Retina (tissue), 1 donor: ENCODE results near the gene CD247.

Experiments
- DNase-seq: peaks from one replicate; pipeline ENCODE4 v3.0.0-alpha.2; 2016

Gene CD247

GRCh38 chr1:167510244-167510643 lies 8.1 kb downstream of the CD247 start:
- no peak for DNase-seq

- no peak for DNase-seq
Measured at GRCh38 chr1:167509587-167509986, 8.7 kb downstream of the CD247 start.

GRCh38 chr1:167507719-167508118 lies 10.6 kb downstream of the CD247 start:
- DNase-seq: no peak

- no peak for DNase-seq
Measured at GRCh38 chr1:167504467-167504827, 13.9 kb downstream of the CD247 start.

- no peak for DNase-seq
Measured at GRCh38 chr1:167503626-167504466, 14.5 kb downstream of the CD247 start.

GRCh38 chr1:167502719-167503462 lies 15.4 kb downstream of the CD247 start:
- DNase-seq: no peak

- DNase-seq: no peak
Measured at GRCh38 chr1:167502192-167502551, 16.2 kb downstream of the CD247 start.

- DNase-seq: no peak
Measured at GRCh38 chr1:167501515-167502191, 16.7 kb downstream of the CD247 start.

GRCh38 chr1:167500283-167500860 lies 18.0 kb downstream of the CD247 start:
- DNase-seq: no peak

GRCh38 chr1:167499664-167500101 lies 18.6 kb downstream of the CD247 start:
- DNase-seq: no peak

- no peak for DNase-seq
Measured at GRCh38 chr1:167499106-167499505, 19.2 kb downstream of the CD247 start.

- no peak for DNase-seq
Measured at GRCh38 chr1:167496797-167497619, 21.3 kb downstream of the CD247 start.

GRCh38 chr1:167493372-167493771 lies 25.0 kb downstream of the CD247 start:
- DNase-seq: no peak

- no peak for DNase-seq
Measured at GRCh38 chr1:167492481-167492910, 25.8 kb downstream of the CD247 start.

- peak; percentile 54 for DNase-seq
Measured at GRCh38 chr1:167491586-167492461, 26.5 kb downstream of the CD247 start.

GRCh38 chr1:167490765-167491164 lies 27.6 kb downstream of the CD247 start:
- no peak for DNase-seq

- peak; percentile 88 for DNase-seq
Measured at GRCh38 chr1:167489571-167490340, 28.6 kb downstream of the CD247 start.

GRCh38 chr1:167488786-167489185 lies 29.5 kb downstream of the CD247 start:
- peak; percentile 63 for DNase-seq

- no peak for DNase-seq
Measured at GRCh38 chr1:167487614-167488013, 30.7 kb downstream of the CD247 start.

- no peak for DNase-seq
Measured at GRCh38 chr1:167486090-167486824, 32.1 kb downstream of the CD247 start.
